HEK293 (cell line): ENCODE data around the gene PAX1.

ENCODE experiments used
- CTCF ChIP-seq: fragments of 450-650 bp; formaldehyde crosslinking; IDR thresholded peaks from 2 replicates; pipeline ENCODE4 v1.5.1; 2016; ENCODE audit warnings: missing biosample characterization, missing genetic modification characterization
- MYNN ChIP-seq: fragments of 450-650 bp; formaldehyde crosslinking; IDR thresholded peaks from 2 replicates; pipeline ENCODE4 v1.5.1; 2016; ENCODE audit warnings: missing biosample characterization, missing genetic modification characterization, borderline replicate concordance
- MZF1 ChIP-seq: fragments of 450-650 bp; formaldehyde crosslinking; IDR thresholded peaks from 2 replicates; pipeline ENCODE4 v1.5.1; 2017; ENCODE audit warnings: missing biosample characterization, missing genetic modification characterization, borderline replicate concordance
- OSR2 ChIP-seq: fragments of 450-650 bp; formaldehyde crosslinking; IDR thresholded peaks from 2 replicates; pipeline ENCODE4 v1.5.1; 2016; ENCODE audit warnings: missing biosample characterization, missing genetic modification characterization
- ZFP37 ChIP-seq: fragments of 450-650 bp; formaldehyde crosslinking; IDR thresholded peaks from 2 replicates; pipeline ENCODE4 v1.5.1; 2016; ENCODE audit warnings: missing biosample characterization, missing genetic modification characterization
- ZNF274 ChIP-seq, 2 experiments: fragments of 200-500 bp in 1 of 2; fragments of 450-650 bp in 1 of 2; sonication (Bioruptor generic) in 1 of 2; formaldehyde crosslinking in 1 of 2; IDR thresholded peaks; 2 replicates each; pipeline versions ENCODE4 v1.5.1 to v1.6.1; 2014 to 2016; ENCODE audit warnings: borderline replicate concordance in 1 of 2, inconsistent platforms in 1 of 2, low read length in 1 of 2, missing biosample characterization in 1 of 2, missing genetic modification characterization in 1 of 2
- ZNF530 ChIP-seq: fragments of 450-650 bp; formaldehyde crosslinking; IDR thresholded peaks from 2 replicates; pipeline ENCODE4 v1.5.1; 2016; ENCODE audit warnings: low read depth, missing biosample characterization, missing genetic modification characterization
- ZNF558 ChIP-seq: fragments of 450-650 bp; formaldehyde crosslinking; IDR thresholded peaks from 2 replicates; pipeline ENCODE4 v1.5.1; 2016; ENCODE audit warnings: missing biosample characterization, missing genetic modification characterization
- ZNF621 ChIP-seq: fragments of 450-650 bp; formaldehyde crosslinking; IDR thresholded peaks from 2 replicates; pipeline ENCODE4 v1.5.1; 2017; ENCODE audit warnings: missing biosample characterization, missing genetic modification characterization
- ZNF777 ChIP-seq: fragments of 450-650 bp; formaldehyde crosslinking; IDR thresholded peaks from 2 replicates; pipeline ENCODE4 v1.5.1; 2017; ENCODE audit warnings: missing biosample characterization, missing genetic modification characterization, borderline replicate concordance

DNA sequence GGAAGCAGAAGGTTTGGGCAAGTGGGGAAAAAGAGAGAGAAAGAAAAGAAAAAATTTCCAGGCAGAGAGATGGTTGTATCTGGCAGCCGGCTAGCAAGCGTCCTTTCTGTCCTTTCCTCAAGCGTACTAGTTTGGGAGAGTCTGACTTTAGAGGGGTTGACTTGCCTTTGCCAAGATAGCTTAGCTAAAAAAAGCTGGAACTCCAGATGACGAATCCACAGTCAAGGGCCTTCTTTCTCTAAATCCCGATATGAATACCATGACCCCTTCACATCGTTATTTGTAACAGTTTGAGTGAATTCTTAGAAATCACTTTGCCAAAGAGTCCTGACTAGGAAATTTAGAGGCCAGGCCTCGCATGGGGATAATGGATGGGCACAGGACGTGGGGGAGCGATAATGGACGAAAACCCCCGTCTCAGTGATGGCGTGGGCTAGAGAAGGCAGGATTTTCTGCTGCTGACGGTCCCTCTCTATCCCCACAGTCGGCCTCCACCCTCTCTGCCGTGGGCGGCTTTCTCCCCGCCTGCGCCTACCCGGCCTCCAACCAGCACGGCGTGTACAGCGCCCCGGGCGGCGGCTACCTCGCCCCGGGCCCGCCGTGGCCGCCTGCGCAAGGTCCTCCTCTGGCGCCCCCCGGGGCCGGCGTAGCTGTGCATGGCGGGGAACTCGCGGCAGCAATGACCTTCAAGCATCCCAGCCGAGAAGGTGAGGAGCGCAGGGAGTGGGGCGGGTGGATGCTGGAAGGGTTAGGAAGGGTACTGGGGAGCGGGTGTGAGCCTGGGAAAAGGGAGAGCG lies 3.5 kb downstream of the PAX1 start:
- TF ChIP-seq MYNN (tag by site-specific recombination) (no peak), ZNF558 (tag by site-specific recombination) (no peak), ZNF777 (no peak), CTCF (tag by site-specific recombination) (no peak), ZNF274 (IDR thresholded peaks at IDR 0.05; ENCODE audit: low read length) (no peak), ZNF274 (tag by site-specific recombination; IDR thresholded peaks at IDR 0.05; ENCODE audit: borderline replicate concordance) (no peak), ZNF621 (tag by site-specific recombination) (no peak), MZF1 (tag by site-specific recombination) (no peak), OSR2 (no peak), ZFP37 (tag by site-specific recombination) (no peak), ZNF530 (tag by site-specific recombination) (no peak)
